Measurements from ENCODE around the gene ANKS1A.

DNA sequence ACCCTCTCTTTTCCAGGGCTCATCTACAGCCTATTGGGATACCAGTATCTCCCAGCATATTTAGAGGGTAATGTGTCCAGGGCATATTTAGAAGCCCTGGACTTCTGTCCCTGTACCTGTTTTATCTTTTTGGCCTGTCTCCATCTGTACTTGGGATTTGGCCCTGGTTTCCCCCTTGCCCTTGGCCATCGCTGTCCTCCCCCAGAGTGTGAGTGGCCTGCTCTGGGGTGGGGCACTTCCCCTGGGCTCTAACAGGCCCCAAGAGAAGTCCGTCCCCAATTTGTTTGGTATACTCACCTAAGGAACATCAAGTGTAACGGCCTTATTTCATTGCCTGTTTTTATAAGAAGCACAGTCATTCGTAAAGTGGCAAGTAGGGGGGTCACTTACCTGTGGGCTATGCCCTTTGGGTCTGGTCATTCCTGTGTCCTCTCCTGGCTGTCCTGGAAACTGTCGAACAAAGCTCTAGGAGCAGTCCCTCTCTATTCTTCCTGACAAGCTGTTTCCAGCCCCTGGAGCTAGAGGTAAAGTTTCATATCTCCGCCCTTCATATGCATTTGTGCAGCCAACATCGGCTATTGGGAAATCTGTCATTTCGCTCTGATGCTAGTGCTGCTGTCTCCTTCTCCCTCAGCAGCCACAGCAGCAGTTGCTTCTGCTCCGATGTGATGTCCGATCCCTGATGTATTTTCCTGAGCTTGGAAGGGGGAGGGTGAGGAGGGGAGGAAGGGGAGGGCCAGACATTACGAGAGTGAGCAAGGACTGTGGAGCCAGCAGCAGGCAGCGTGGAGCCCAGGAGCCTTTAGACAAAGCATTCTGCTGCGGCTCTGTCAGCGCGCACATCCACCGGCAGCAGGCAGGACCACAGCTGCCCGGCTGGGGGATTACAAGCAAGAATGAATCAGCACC is 168.6 kb downstream of the ANKS1A start:
- TF ChIP-seq, protein P1, sequence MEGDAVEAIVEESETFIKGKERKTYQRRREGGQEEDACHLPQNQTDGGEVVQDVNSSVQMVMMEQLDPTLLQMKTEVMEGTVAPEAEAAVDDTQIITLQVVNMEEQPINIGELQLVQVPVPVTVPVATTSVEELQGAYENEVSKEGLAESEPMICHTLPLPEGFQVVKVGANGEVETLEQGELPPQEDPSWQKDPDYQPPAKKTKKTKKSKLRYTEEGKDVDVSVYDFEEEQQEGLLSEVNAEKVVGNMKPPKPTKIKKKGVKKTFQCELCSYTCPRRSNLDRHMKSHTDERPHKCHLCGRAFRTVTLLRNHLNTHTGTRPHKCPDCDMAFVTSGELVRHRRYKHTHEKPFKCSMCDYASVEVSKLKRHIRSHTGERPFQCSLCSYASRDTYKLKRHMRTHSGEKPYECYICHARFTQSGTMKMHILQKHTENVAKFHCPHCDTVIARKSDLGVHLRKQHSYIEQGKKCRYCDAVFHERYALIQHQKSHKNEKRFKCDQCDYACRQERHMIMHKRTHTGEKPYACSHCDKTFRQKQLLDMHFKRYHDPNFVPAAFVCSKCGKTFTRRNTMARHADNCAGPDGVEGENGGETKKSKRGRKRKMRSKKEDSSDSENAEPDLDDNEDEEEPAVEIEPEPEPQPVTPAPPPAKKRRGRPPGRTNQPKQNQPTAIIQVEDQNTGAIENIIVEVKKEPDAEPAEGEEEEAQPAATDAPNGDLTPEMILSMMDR (conservative IDR thresholded peaks at IDR 0.05 in 1 of 2, IDR thresholded peaks at IDR 0.05 in 1 of 2; ENCODE audit: extremely low read depth in 1 of 2, insufficient read depth in 1 of 2, low read depth in 1 of 2, low read length in 2 of 2) = no peak
- no peak for TF ChIP-seq EZH2 (IDR thresholded peaks at IDR 0.05; ENCODE audit: borderline replicate concordance, low read length)

Measured in mammary epithelial cell (primary cell).